ENCODE data around the gene ABCB1. TPM values are rescaled to one million over a fixed set of nuclear protein-coding genes. Genes with fewer than 3 reads are reported as not detected.
"Not testable (repeated sequence)": the region's sequence is repeated elsewhere in the genome, so short reads cannot be mapped to it uniquely, and the experiment has no call there.

Gene ABCB1
- total RNA-seq, 1 donor from 2014 or later = 5.0 TPM

DNA sequence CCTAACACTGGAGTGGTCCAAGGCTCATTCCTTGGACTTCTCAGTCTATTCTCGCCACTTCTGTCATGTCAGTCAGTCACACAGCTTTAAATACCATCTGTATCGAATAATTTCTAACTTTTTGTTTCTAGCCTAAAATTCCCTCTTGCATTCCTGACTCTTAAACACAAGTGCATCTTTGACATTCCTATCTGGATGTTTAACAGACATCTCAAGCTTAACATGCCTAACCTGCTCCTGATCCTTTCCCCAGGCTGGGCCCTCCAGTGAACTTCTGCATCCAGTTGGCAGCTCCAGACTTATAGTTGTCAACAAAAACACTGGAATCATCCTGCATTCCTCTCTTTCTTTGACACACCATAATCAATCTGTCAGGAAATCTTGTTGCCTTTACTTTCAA is 120.7 kb downstream of the ABCB1 start:
- intact Hi-C loops (cut with DNase I) = loop anchor here (10.0 kb wide), 1 partner anchor 395 kb away; the partner anchor contains the start of genes DBF4 and SLC25A40
- no peak for DNase-seq (ENCODE audit: low spot score)

DNA sequence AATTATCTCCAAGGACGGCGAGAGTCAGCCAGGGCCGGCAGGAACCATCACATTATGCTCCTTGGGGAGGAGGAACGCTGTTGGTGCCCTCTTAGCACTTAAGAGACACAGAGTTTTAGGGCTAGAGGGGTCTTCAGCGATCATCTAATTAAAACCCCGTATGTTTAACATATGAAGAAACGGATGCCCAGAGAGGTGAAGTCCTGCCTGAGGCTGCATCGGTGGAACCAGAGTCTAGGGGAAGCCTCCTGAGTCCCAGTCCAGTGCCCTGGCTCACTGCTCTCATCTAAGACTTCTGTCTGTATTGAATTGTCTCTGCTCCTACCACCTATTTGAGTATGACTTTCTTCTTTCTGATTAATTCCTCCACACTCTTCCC is 124.5 kb downstream of the ABCB1 start:
- intact Hi-C loops (cut with DNase I) = loop anchor here (10.0 kb wide), 1 partner anchor 399 kb away; the partner anchor contains the start of genes DBF4 and SLC25A40
- DNase-seq (ENCODE audit: low spot score) = no peak

GRCh38 chr7:87475359-87476178 is 125.1 kb downstream of the ABCB1 start, which contains the start of gene ABCB4:
Gene ABCB4 (minus strand): TSS chr7:87475680. CDS start chr7:87475465, 215 bp downstream.
- intact Hi-C loops (cut with DNase I) = loop anchor here (10.0 kb wide), 1 partner anchor 399 kb away; the partner anchor contains the start of genes DBF4 and SLC25A40

GRCh38 chr7:87474533-87475358 is 125.9 kb downstream of the ABCB1 start:
- intact Hi-C loops (cut with DNase I) = loop anchor here (10.0 kb wide), 1 partner anchor 400 kb away; the partner anchor contains the start of genes DBF4 and SLC25A40
- no peak for DNase-seq (ENCODE audit: low spot score)

More at GRCh38 chr7:87475359-87476178, 125.1 kb downstream of the ABCB1 start, which contains the start of gene ABCB4:
- no peak for DNase-seq (ENCODE audit: low spot score)

DNA sequence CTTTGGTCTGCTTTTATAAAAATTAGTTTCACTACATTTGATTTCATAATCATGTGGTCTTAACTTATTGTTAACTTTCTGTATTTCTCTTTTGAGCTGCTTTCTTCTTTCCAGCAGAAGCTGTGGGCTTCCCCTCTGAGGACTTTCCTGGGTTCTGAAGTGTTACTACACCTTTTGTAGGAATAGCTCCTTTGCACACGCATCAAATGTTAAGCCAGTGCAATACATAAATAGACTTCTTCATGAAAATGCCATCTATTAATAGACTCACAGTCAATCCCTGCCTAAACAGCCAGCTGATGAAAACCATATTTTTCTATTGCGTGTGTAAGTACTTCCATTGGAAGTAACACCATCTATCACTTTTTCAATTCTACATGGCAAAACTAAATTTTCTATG is 126.7 kb downstream of the ABCB1 start:
- intact Hi-C loops (cut with DNase I) = loop anchor here (10.0 kb wide), 1 partner anchor 401 kb away; the partner anchor contains the start of genes DBF4 and SLC25A40
- no peak for DNase-seq (ENCODE audit: low spot score)

- intact Hi-C loops (cut with DNase I) = loop anchor here (10.0 kb wide), 1 partner anchor 402 kb away; the partner anchor contains the start of genes DBF4 and SLC25A40
- no peak for DNase-seq (ENCODE audit: low spot score)
These were observed 127.5 kb downstream of the ABCB1 start for GRCh38 chr7:87473192-87473591.

GRCh38 chr7:87471473-87471872 is 129.2 kb downstream of the ABCB1 start:
- intact Hi-C loops (cut with DNase I) = loop anchor here (10.0 kb wide), 1 partner anchor 403 kb away; the partner anchor contains the start of genes DBF4 and SLC25A40
- no peak for DNase-seq (ENCODE audit: low spot score)

DNA sequence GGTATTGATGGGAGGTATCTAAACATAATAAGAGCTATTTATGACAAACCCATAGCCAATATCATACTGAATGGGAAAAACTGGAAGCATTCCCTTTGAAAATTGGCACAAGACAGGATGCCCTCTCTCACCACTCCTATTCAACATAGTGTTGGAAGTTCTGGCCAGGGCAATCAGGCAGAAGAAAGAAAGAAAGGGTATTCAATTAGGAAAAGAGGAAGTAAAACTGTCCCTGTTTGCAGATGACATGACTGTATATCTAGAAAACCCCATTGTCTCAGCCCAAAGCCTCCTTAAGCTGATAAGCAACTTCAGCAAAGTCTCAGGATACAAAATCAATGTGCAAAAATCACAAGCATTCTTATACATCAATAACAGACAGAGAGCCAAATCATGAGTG is 131.5 kb downstream of the ABCB1 start:
- DNase-seq (ENCODE audit: low spot score); intact Hi-C loops (cut with DNase I): not testable (repeated sequence)

- intact Hi-C loops (cut with DNase I); DNase-seq (ENCODE audit: low spot score): not testable (repeated sequence)
These were observed 135.2 kb downstream of the ABCB1 start for GRCh38 chr7:87465534-87465880.

GRCh38 chr7:87464830-87465533 is 135.7 kb downstream of the ABCB1 start:
- DNase-seq (ENCODE audit: low spot score) = not testable (repeated sequence)

DNA sequence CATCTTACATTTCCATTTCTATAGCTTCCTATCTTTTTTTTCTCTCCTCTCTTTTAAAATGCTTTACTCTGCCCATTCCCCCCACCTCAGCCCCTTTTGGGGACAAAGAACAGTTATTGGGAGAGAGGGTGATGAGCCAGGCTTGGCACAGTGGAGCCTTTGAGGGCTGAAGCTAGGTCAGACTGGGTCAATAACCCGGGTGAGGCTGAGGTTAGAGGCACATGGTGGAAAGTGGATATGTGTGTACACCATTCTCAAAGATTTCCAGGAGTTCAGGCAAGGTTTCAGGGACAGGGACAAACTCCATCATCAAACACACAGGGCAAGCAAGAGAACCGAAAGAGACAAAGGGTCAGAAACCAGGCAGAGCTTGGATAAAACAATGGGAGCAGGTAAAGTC is 136.7 kb downstream of the ABCB1 start:
- DNase-seq (ENCODE audit: low spot score) = no peak
- intact Hi-C loops (cut with DNase I) = no loop called here

More at GRCh38 chr7:87464830-87465533, 135.7 kb downstream of the ABCB1 start:
- intact Hi-C loops (cut with DNase I) = not testable (repeated sequence)

DNA sequence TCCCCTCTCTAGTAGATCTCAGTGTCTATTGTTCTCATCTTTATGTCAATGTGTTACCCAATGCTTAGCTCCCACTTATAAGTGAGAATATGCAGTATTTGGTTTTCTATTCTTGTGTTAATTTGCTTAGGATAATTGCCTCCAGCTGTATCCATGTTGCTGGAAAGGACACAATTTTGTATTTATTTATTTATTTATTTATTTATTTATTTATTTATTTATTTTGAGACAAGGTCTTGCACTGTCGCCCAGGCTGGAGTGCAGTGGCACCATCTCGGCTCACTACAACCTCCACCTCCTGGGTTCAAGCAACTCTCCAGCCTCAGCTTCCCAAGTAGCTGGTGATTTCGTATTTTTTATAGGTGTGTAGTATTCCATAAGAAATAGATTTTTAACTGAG is 140.2 kb downstream of the ABCB1 start:
- intact Hi-C loops (cut with DNase I); DNase-seq (ENCODE audit: low spot score): not testable (repeated sequence)

GRCh38 chr7:87459941-87460340 is 140.7 kb downstream of the ABCB1 start:
- intact Hi-C loops (cut with DNase I) = no loop called here
- DNase-seq (ENCODE audit: low spot score) = no peak

- DNase-seq (ENCODE audit: low spot score) = no peak
- intact Hi-C loops (cut with DNase I) = no loop called here
These were observed 142.5 kb downstream of the ABCB1 start for GRCh38 chr7:87458148-87458547.

DNA sequence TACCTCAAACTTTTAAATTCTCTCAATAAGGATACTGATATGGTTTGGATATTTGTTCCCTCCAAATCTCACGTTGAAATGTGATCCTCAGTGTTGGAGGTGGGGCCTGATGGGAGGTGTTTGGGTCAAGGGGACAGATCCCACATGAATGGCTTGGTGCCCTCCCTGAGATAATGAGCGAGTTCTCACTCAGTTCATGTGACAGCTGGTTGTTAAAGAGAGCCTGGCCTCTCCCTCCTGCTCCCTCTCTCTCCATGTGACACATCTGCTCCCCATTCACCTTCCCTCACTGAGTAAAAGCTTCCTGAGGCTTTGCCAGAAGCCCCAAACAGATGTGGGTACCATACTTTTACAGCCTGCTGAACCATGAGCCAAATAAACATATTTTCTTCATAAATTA is 144.4 kb downstream of the ABCB1 start:
- intact Hi-C loops (cut with DNase I) = no loop called here
- no peak for DNase-seq (ENCODE audit: low spot score)
